Body of pancreas (tissue), 4 donors: ENCODE data around the gene SCN2B.

ENCODE experiments used
- CTCF ChIP-seq, 7 experiments: fragments of 450-650 bp in 4 of 7; fragments of 200-600 bp in 3 of 7; sonication (generic) in 3 of 7; IDR thresholded peaks; one replicate each; pipeline ENCODE4 v1.5.1; 2016 to 2019; ENCODE audit warnings: antibody characterized with exemption in 7 of 7
- POLR2A ChIP-seq, 3 donors: fragments of 450-650 bp; IDR thresholded peaks; one replicate each; pipeline ENCODE4 v1.6.1; 2016; ENCODE audit warnings: antibody characterized with exemption in 3 of 3, mild to moderate bottlenecking in 2 of 3

- TF ChIP-seq POLR2A (IDR thresholded peaks at IDR 0.05) (no peak), CTCF (IDR thresholded peaks at IDR 0.05) (no peak)
Measured at GRCh38 chr11:118175031-118175992, 1.1 kb downstream of the SCN2B start.
